Measurements from ENCODE around the gene TMEM143. TPM values are rescaled to one million over a fixed set of nuclear protein-coding genes. Genes with fewer than 3 reads are reported as not detected.
"Not testable (repeated sequence)": the region's sequence is repeated elsewhere in the genome, so short reads cannot be mapped to it uniquely, and the experiment has no call there.

Gene TMEM143
- polyA plus RNA-seq, 2 donors, result 4.0 to 9.1 TPM

DNA sequence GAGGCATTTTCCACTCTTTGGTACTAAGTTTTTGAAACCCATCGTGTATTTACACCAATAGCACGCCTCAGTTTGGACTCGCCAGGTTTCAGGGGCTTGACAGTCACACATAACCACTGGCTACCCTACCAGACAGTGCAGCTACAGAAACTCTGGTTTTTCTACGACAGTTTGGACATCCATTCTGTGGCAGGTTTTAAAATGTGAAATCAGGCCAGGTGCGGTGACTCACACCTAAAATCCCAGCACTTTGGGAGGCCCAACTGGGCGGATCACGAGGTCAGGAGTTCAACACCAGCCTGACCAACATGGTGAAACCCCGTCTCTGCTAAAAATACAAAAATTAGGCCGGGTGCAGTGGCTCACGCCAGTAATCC is 14.4 kb upstream of the TMEM143 start:
- peaks cover 0 to 3% of the 10 kb centered on the region in 2 donors for H3K9me3 ChIP-seq (ENCODE audit: control insufficient read depth in 2 of 2, insufficient read depth in 1 of 2, low read depth in 1 of 2, low read length in 1 of 2)
- H3K4me3 ChIP-seq (ENCODE audit: low read depth in 1 of 2, low read length in 2 of 2), result no peak overlapping the region
- 85 to 86% methylated on average over 10 of the region's 10 CpGs for WGBS, 2 donors
- H3K4me1 ChIP-seq (ENCODE audit: control insufficient read depth in 2 of 2, insufficient read depth in 2 of 2, low read length in 1 of 2), result no peaks in the 10 kb centered on the region
- peaks cover 0 to 4% of the 10 kb centered on the region in 2 donors for H3K36me3 ChIP-seq (ENCODE audit: control insufficient read depth in 2 of 2, insufficient read depth in 2 of 2, low read length in 1 of 2)
- H3K27me3 ChIP-seq (ENCODE audit: control insufficient read depth in 1 of 2, insufficient read depth in 2 of 2, low read length in 2 of 2), result no peaks in the 10 kb centered on the region
- no peak overlapping the region for H3K27ac ChIP-seq (ENCODE audit: low read depth in 2 of 2, low read length in 1 of 2)

DNA sequence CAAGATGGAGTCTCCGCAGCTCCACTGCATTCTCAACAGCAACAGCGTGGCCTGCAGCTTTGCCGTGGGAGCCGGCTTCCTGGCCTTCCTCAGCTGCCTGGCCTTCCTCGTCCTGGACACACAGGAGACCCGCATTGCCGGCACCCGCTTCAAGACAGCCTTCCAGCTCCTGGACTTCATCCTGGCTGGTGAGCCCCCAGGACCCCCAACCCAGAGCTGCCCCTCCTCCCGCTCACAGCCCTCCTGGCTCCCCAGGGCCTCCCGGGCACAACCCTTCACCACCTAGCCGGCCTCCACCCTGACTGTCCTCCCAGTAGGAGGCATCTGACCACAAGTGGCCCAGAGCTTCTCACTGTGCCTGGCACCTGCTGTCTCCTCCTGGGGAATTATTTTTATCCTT is 9.8 kb upstream of the TMEM143 start:
- no peaks in the 10 kb centered on the region for H3K27me3 ChIP-seq (ENCODE audit: control insufficient read depth in 1 of 2, insufficient read depth in 2 of 2, low read length in 2 of 2)
- no peaks in the 10 kb centered on the region for H3K4me1 ChIP-seq (ENCODE audit: control insufficient read depth in 2 of 2, insufficient read depth in 2 of 2, low read length in 1 of 2)
- H3K27ac ChIP-seq (ENCODE audit: low read depth in 2 of 2, low read length in 1 of 2), result no peak overlapping the region
- H3K9me3 ChIP-seq (ENCODE audit: control insufficient read depth in 2 of 2, insufficient read depth in 1 of 2, low read depth in 1 of 2, low read length in 1 of 2), result peaks cover 0 to 3% of the 10 kb centered on the region in 2 donors
- 89 to 92% methylated on average over 11 of the region's 11 CpGs for WGBS, 2 donors
- no peak overlapping the region for H3K4me3 ChIP-seq (ENCODE audit: low read depth in 1 of 2, low read length in 2 of 2)
- H3K36me3 ChIP-seq (ENCODE audit: control insufficient read depth in 2 of 2, insufficient read depth in 2 of 2, low read length in 1 of 2), result no peaks in the 10 kb centered on the region

DNA sequence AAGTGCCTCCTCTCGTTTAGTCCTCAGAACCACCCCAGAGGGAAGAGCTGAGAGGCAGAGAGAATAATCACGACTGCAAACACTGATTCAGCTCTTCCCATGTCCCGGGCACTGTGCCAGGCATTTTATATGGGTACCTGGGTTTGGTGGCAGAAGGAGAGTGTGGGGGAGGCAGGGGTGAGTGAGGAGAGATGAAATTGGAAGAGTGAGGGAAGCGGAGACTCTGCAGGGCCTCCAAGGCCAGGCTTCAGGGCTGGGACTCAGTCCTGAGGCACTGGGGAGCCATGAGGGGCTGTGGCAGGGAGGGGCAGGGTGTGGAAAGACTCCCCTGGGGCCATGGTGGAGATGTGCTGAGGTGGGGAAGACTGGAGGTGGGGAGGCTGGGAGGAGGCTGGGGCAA is 9.2 kb upstream of the TMEM143 start:
- H3K27ac ChIP-seq (ENCODE audit: low read depth in 2 of 2, low read length in 1 of 2), result no peak overlapping the region
- no peak overlapping the region for H3K4me3 ChIP-seq (ENCODE audit: low read depth in 1 of 2, low read length in 2 of 2)
- H3K36me3 ChIP-seq (ENCODE audit: control insufficient read depth in 2 of 2, insufficient read depth in 2 of 2, low read length in 1 of 2), result no peaks in the 10 kb centered on the region
- H3K27me3 ChIP-seq (ENCODE audit: control insufficient read depth in 1 of 2, insufficient read depth in 2 of 2, low read length in 2 of 2), result no peaks in the 10 kb centered on the region
- WGBS, 2 donors, result 39 to 50% methylated on average over 4 of the region's 4 CpGs
- peaks cover 0 to 3% of the 10 kb centered on the region in 2 donors for H3K9me3 ChIP-seq (ENCODE audit: control insufficient read depth in 2 of 2, insufficient read depth in 1 of 2, low read depth in 1 of 2, low read length in 1 of 2)
- H3K4me1 ChIP-seq (ENCODE audit: control insufficient read depth in 2 of 2, insufficient read depth in 2 of 2, low read length in 1 of 2), result no peaks in the 10 kb centered on the region

DNA sequence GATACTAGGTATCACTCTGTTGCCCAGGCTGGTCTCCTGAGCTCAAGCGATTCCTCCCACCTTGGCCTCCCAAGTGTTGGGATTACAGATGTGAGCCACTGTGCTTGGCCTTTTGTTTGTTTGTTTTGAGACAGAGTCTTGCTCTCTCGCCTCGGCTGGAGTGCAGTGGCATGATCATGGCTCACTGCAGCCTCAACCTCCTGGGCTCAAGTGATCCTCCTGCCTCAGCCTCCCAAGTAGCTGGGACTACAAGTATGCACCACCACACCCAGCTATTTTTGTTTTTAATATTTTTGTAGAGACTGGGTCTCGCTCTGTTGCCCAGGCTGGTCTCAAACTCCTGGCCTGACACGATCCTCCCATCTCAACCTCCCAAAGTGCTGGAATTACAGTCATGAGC is 8.0 kb upstream of the TMEM143 start:
- not testable (repeated sequence) for H3K4me1 ChIP-seq (ENCODE audit: control insufficient read depth in 2 of 2, insufficient read depth in 2 of 2, low read length in 1 of 2); H3K9me3 ChIP-seq (ENCODE audit: control insufficient read depth in 2 of 2, insufficient read depth in 1 of 2, low read depth in 1 of 2, low read length in 1 of 2); H3K27me3 ChIP-seq (ENCODE audit: control insufficient read depth in 1 of 2, insufficient read depth in 2 of 2, low read length in 2 of 2); H3K4me3 ChIP-seq (ENCODE audit: low read depth in 1 of 2, low read length in 2 of 2); H3K27ac ChIP-seq (ENCODE audit: low read depth in 2 of 2, low read length in 1 of 2); H3K36me3 ChIP-seq (ENCODE audit: control insufficient read depth in 2 of 2, insufficient read depth in 2 of 2, low read length in 1 of 2)
- 91 to 95% methylated on average over 5 of the region's 5 CpGs for WGBS, 2 donors

DNA sequence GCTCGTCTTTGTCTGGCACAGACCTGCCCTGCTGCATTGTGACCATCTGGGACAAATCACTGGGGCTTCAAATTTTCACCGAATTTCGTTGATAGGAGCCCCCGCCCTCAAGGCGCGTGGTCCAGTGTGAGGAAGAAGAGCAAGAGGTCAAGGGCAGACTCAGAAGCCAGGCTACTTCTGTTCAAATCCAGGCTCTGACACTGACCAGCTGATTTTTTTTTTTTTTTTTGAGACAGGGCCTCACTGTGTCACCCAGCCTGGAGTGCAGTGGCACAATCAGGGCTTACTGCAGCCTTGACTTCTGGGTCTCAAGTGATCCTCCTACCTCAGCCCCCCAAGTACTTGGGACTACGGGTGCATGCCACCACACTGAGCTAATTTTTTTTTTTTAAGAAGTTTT is 7.6 kb upstream of the TMEM143 start:
- 71 to 74% methylated on average over 7 of the region's 7 CpGs for WGBS, 2 donors
- no peaks in the 10 kb centered on the region for H3K27me3 ChIP-seq (ENCODE audit: control insufficient read depth in 1 of 2, insufficient read depth in 2 of 2, low read length in 2 of 2)
- H3K4me1 ChIP-seq (ENCODE audit: control insufficient read depth in 2 of 2, insufficient read depth in 2 of 2, low read length in 1 of 2), result no peaks in the 10 kb centered on the region
- H3K4me3 ChIP-seq (ENCODE audit: low read depth in 1 of 2, low read length in 2 of 2), result no peak overlapping the region
- H3K9me3 ChIP-seq (ENCODE audit: control insufficient read depth in 2 of 2, insufficient read depth in 1 of 2, low read depth in 1 of 2, low read length in 1 of 2), result peaks cover 0 to 3% of the 10 kb centered on the region in 2 donors
- no peaks in the 10 kb centered on the region for H3K36me3 ChIP-seq (ENCODE audit: control insufficient read depth in 2 of 2, insufficient read depth in 2 of 2, low read length in 1 of 2)
- H3K27ac ChIP-seq (ENCODE audit: low read depth in 2 of 2, low read length in 1 of 2), result no peak overlapping the region

DNA sequence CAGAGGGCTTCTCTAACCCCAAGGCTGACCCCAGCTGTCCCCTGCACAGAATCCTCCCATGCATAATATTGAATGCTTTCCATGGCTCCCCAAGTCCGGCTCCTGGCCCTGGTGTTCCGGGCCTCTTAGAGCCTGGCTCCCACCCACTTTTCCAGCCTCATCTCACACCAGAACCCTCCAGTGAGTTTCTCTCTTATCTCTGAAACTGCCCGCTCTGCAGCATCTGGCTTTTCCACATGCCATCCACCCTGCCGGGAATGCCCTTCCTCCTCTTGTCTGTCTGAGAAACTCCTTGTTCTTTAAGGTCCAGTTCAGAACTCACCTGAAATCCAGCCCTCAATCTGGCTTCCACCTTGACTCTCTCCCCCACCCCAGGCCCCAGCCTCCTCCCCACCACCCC is 7.2 kb upstream of the TMEM143 start:
- Histone ChIP-seq H3K4me3 (ENCODE audit: low read depth in 1 of 2, low read length in 2 of 2) (no peak overlapping the region), H3K4me1 (ENCODE audit: control insufficient read depth in 2 of 2, insufficient read depth in 2 of 2, low read length in 1 of 2) (no peaks in the 10 kb centered on the region), H3K9me3 (ENCODE audit: control insufficient read depth in 2 of 2, insufficient read depth in 1 of 2, low read depth in 1 of 2, low read length in 1 of 2) (peaks cover 0 to 3% of the 10 kb centered on the region in 2 donors), H3K27me3 (ENCODE audit: control insufficient read depth in 1 of 2, insufficient read depth in 2 of 2, low read length in 2 of 2) (no peaks in the 10 kb centered on the region), H3K36me3 (ENCODE audit: control insufficient read depth in 2 of 2, insufficient read depth in 2 of 2, low read length in 1 of 2) (no peaks in the 10 kb centered on the region), H3K27ac (ENCODE audit: low read depth in 2 of 2, low read length in 1 of 2) (no peak overlapping the region)
- WGBS, 2 donors, result 77 to 84% methylated on average over 4 of the region's 4 CpGs

DNA sequence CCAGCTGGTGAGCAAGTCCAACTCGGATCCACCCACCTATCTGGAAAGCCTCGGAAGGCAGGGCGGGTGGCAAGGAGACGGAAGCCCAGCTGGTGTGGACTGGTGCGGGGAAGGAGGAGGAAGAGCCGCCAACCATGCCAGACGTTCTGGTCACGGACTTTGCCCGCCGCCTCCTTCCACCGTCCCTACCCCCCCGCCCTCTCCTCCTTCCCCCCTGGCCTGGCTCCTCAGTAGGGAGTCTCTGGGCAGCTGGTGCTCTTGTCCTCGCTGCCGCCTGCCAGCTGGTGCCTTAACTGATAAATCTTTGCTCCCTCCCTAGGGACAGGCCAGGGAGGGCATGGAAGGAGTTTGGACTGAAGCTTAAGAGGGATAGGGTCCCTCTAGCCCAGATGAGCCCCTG is 5.2 kb upstream of the TMEM143 start:
- no peak overlapping the region for H3K27ac ChIP-seq (ENCODE audit: low read depth in 2 of 2, low read length in 1 of 2)
- no peaks in the 10 kb centered on the region for H3K4me1 ChIP-seq (ENCODE audit: control insufficient read depth in 2 of 2, insufficient read depth in 2 of 2, low read length in 1 of 2)
- no peaks in the 10 kb centered on the region for H3K36me3 ChIP-seq (ENCODE audit: control insufficient read depth in 2 of 2, insufficient read depth in 2 of 2, low read length in 1 of 2)
- no peaks in the 10 kb centered on the region for H3K27me3 ChIP-seq (ENCODE audit: control insufficient read depth in 1 of 2, insufficient read depth in 2 of 2, low read length in 2 of 2)
- no peaks in the 10 kb centered on the region for H3K9me3 ChIP-seq (ENCODE audit: control insufficient read depth in 2 of 2, insufficient read depth in 1 of 2, low read depth in 1 of 2, low read length in 1 of 2)
- WGBS, 2 donors, result 78 to 83% methylated on average over 9 to 14 of the region's 14 CpGs
- H3K4me3 ChIP-seq (ENCODE audit: low read depth in 1 of 2, low read length in 2 of 2), result no peak overlapping the region

DNA sequence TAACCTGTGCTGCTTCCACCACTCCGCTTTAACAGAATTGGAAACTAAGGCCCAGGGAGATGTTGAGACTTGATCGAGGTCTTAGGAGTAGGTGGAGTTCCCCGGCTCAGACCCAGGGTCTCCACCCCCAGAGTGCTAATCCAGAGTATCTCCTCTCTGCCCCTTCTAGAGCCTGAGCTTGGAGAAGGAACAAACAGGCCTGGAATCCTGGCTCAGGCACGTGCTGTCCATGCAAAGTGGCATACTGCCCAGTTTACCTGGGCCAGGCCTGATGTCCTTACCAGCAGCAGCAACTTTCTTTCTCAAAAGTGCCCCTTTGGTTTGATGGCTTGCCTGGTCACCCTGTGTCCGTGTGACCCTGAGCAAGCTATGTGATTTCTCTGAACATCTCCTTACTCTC is 4.1 kb upstream of the TMEM143 start:
- no peaks in the 10 kb centered on the region for H3K36me3 ChIP-seq (ENCODE audit: control insufficient read depth in 2 of 2, insufficient read depth in 2 of 2, low read length in 1 of 2)
- no peaks in the 10 kb centered on the region for H3K27me3 ChIP-seq (ENCODE audit: control insufficient read depth in 1 of 2, insufficient read depth in 2 of 2, low read length in 2 of 2)
- no peaks in the 10 kb centered on the region for H3K9me3 ChIP-seq (ENCODE audit: control insufficient read depth in 2 of 2, insufficient read depth in 1 of 2, low read depth in 1 of 2, low read length in 1 of 2)
- H3K4me1 ChIP-seq (ENCODE audit: control insufficient read depth in 2 of 2, insufficient read depth in 2 of 2, low read length in 1 of 2), result no peaks in the 10 kb centered on the region
- H3K27ac ChIP-seq (ENCODE audit: low read depth in 2 of 2, low read length in 1 of 2), result no peak overlapping the region
- 61 to 65% methylated on average over 5 of the region's 5 CpGs for WGBS, 2 donors
- H3K4me3 ChIP-seq (ENCODE audit: low read depth in 1 of 2, low read length in 2 of 2), result no peak overlapping the region

DNA sequence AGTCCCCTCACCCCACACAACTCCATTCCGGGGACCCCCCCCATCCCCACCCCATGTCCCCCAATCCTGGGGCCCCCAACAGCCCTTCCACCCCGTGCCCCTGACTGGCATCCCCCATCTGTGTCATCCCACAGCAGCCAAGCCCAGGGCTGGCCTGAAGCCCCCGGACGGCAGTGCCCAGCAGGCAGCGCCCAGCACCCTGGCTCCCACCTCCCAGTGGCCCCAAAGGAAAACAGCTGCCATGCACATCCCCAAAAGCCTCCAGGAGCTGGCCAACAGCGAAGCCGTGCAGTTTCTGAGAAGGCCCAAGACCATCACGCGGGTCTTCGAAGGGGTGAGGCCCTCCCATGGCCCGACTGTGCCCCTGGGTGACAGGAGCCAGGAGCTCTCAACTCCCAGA is 1.9 kb upstream of the TMEM143 start:
- H3K27ac ChIP-seq (ENCODE audit: low read depth in 2 of 2, low read length in 1 of 2), result no peak overlapping the region
- 93 to 94% methylated on average over 11 of the region's 11 CpGs for WGBS, 2 donors
- H3K36me3 ChIP-seq (ENCODE audit: control insufficient read depth in 2 of 2, insufficient read depth in 2 of 2, low read length in 1 of 2), result no peaks in the 10 kb centered on the region
- H3K4me3 ChIP-seq (ENCODE audit: low read depth in 1 of 2, low read length in 2 of 2), result no peak overlapping the region
- H3K4me1 ChIP-seq (ENCODE audit: control insufficient read depth in 2 of 2, insufficient read depth in 2 of 2, low read length in 1 of 2), result no peaks in the 10 kb centered on the region
- H3K9me3 ChIP-seq (ENCODE audit: control insufficient read depth in 2 of 2, insufficient read depth in 1 of 2, low read depth in 1 of 2, low read length in 1 of 2), result no peaks in the 10 kb centered on the region
- H3K27me3 ChIP-seq (ENCODE audit: control insufficient read depth in 1 of 2, insufficient read depth in 2 of 2, low read length in 2 of 2), result no peaks in the 10 kb centered on the region

DNA sequence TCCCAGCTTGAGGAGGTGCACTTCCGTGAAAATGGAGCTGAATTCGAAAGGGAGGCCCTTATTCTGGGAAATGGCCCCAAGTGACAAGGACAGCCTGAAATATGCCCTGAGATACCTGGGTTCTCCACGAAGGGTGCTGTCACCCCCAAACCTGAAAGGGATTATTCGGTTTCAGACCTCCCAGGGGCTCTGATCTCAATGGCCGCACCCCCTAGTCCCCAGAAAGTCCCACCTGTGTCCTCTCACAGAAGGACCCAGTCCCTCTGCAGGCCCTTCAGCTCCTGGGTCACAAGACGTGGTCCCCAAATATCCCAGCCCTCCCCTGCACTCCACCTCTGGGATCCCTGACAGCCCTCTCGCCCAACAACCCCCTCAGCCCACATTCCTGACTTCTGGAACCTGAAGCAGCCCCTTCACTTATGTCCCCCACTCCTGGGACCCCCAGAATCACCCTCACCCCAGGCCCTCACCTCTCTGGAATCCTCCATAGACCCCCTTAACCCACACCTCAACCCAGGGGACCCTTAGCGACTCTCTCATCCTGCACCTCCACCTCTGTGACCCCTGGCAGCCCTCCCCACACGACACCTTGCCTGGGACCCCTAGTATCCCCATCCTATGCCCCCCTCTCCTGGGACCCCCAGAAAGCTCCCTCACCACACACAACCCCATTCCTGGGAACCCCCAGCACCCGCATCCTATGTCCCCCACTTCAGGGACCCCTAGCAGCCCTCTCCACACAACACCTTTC is 1.0 kb upstream of the TMEM143 start:
- Histone ChIP-seq H3K9me3 (ENCODE audit: control insufficient read depth in 2 of 2, insufficient read depth in 1 of 2, low read depth in 1 of 2, low read length in 1 of 2) (no peaks in the 10 kb centered on the region), H3K4me3 (ENCODE audit: low read depth in 1 of 2, low read length in 2 of 2) (peak overlapping the region in 1 of 2 donors; percentile 65), H3K27me3 (ENCODE audit: control insufficient read depth in 1 of 2, insufficient read depth in 2 of 2, low read length in 2 of 2) (no peaks in the 10 kb centered on the region), H3K27ac (ENCODE audit: low read depth in 2 of 2, low read length in 1 of 2) (peak overlapping the region; percentile 2 to 67), H3K4me1 (ENCODE audit: control insufficient read depth in 2 of 2, insufficient read depth in 2 of 2, low read length in 1 of 2) (no peaks in the 10 kb centered on the region), H3K36me3 (ENCODE audit: control insufficient read depth in 2 of 2, insufficient read depth in 2 of 2, low read length in 1 of 2) (no peaks in the 10 kb centered on the region)
- 67 to 70% methylated on average over 10 of the region's 10 CpGs for WGBS, 2 donors
